ENCODE data around the gene IFI30. TPM values are rescaled to one million over a fixed set of nuclear protein-coding genes. Genes with fewer than 3 reads are reported as not detected.

IFI30 gene
- total and polyA plus RNA-seq, 5 experiments from 2014 or later: 3.3 to 15.3 (median 7.1) TPM

GRCh38 chr19:18176367-18177310, 3.0 kb downstream of the IFI30 start:
- Mint-ChIP-seq H3K27me3 (peaks cover 0 to 2% (median 0%) of the 10 kb centered on the region in 5 donors), H3K36me3 (no peaks in the 10 kb centered on the region), H3K4me1 (peaks cover 3 to 49% (median 15%) of the 10 kb centered on the region in 4 donors), H3K9me3 (no peaks in the 10 kb centered on the region), H3K27ac (peak overlapping the region in 2 of 10 donors; percentile 65 to 68), H3K4me3 (peak overlapping the region in 2 of 10 donors; percentile 5 to 25)
- DNase-seq (no peak), ATAC-seq (no peak)
- POLR2A ChIA-PET: interaction anchor here (0.6 to 1.4 kb wide), 2 partner anchors 146 to 751 kb away, joined by 3 to 4 read pairs; partner anchors contain the start of gene LSM4

DNA sequence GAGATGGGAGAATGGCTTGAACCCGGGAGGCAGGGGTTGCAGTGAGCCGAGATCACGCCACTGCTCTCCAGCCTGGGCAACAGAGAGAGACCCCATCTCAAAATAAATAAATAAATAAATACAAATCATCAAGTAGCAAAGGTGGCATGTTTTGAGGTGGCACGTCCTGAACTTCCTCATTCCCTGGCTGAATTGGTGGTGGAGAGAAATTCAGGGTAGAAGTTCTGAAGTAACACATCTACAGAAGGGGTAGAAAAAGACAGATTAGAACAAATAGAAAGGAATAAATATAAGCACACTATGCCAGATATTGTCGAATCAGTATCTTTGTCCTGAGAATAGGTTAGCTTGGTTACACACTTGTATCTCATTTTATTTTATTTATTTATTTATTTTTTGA, 6.3 kb downstream of the IFI30 start:
- Mint-ChIP-seq H3K36me3 (no peaks in the 10 kb centered on the region), H3K4me1 (peaks cover 0 to 26% (median 3%) of the 10 kb centered on the region in 4 donors), H3K4me3 (no peak overlapping the region), H3K27me3 (peaks cover 0 to 3% (median 0%) of the 10 kb centered on the region in 5 donors), H3K9me3 (no peaks in the 10 kb centered on the region), H3K27ac (no peak overlapping the region)
- ATAC-seq (no peak), DNase-seq (no peak)
- POLR2A ChIA-PET: no interaction called here

DNA sequence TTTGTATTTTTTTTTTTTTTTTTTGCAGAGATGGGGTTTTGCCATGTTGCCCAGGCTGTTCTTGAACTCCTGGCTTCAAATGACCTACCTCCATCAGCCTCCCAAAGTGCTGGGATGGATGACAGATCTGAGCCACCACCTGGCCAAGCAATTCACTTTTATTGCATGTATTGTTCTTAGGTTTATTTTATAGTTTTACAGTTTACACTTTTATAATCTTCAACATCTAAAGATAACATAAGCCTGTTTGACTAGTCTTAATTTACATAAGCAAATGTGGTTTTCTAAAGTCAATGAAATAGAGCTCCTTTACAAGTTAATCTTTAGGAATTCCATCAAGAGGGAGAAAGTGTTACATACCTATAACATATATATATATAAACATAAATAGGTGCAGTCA, 9.9 kb downstream of the IFI30 start:
- Mint-ChIP-seq H3K27me3 (peaks cover 0 to 3% (median 0%) of the 10 kb centered on the region in 5 donors), H3K36me3 (no peaks in the 10 kb centered on the region), H3K4me3 (no peak overlapping the region), H3K27ac (no peak overlapping the region), H3K9me3 (no peaks in the 10 kb centered on the region), H3K4me1 (peaks cover 0 to 10% (median 0%) of the 10 kb centered on the region in 4 donors)
- DNase-seq: no peak
- POLR2A ChIA-PET: no interaction called here
- no peak for ATAC-seq

- no peak for ATAC-seq
- Mint-ChIP-seq H3K27ac (peak overlapping the region in 1 of 10 donors; percentile 73), H3K9me3 (no peaks in the 10 kb centered on the region), H3K36me3 (no peaks in the 10 kb centered on the region), H3K4me3 (no peak overlapping the region), H3K27me3 (peaks cover 0 to 3% (median 0%) of the 10 kb centered on the region in 5 donors), H3K4me1 (peaks cover 0 to 5% (median 0%) of the 10 kb centered on the region in 4 donors)
- DNase-seq: no peak
- POLR2A ChIA-PET: no interaction called here
Measured at GRCh38 chr19:18185538-18185937, 11.9 kb downstream of the IFI30 start.

DNA sequence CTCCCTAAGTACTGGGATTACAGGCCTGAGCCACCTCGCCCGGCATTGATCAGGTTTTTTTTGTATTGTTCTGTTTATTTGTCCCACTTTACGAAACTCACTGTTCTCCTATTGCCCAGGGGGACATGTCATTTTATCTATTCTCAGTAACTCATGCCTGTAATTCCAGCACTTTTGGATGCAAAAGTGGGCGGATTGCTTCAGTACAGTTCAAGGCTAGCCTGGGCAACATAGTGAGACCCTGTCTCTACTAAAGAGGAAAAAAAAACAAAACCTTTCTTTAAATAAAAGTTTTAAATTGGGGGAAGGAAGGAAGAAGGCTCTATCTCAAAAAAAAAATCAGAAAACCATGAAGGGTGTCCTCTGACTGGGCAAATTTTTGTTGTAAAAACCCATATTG, 16.7 kb downstream of the IFI30 start:
- Mint-ChIP-seq H3K4me1 (peaks cover 7 to 28% (median 24%) of the 10 kb centered on the region in 4 donors), H3K27me3 (peaks cover 0 to 4% (median 0%) of the 10 kb centered on the region in 5 donors), H3K4me3 (peak overlapping the region in 1 of 10 donors; percentile 33), H3K27ac (peak overlapping the region in 1 of 10 donors; percentile 79), H3K9me3 (no peaks in the 10 kb centered on the region), H3K36me3 (peaks cover 0 to 3% (median 0%) of the 10 kb centered on the region in 3 donors)
- POLR2A ChIA-PET: interaction anchor here (0.7 to 4.0 kb wide), 5 partner anchors 62 to 263 kb away, joined by 3 to 44 read pairs (median 3); no protein-coding TSS in a partner anchor
- DNase-seq: no peak
- no peak for ATAC-seq

DNA sequence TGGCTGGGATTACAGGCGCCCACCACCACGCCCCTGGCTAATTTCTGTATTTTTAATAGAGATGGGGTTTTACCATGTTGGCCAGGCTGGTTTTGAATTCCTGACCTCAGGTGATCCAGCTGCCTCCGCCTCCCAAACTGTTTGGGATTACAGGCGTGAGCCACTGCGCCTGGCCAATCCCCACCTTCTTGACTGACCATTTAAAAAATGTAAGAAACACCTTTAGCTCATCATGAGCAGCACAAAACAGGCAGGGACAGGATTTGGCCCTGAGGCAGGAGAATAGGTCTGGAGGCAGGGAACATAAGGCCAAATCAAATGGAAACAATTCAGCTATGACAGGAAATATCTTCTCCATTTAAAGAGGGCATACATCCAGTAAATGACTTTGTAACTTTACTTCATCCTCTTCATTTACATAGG, 18.0 kb downstream of the IFI30 start:
- H3K27me3 Mint-ChIP-seq: peaks cover 0 to 4% (median 0%) of the 10 kb centered on the region in 5 donors
- POLR2A ChIA-PET: interaction anchor here (0.6 to 5.2 kb wide), 13 partner anchors 12 to 574 kb away, joined by 3 to 72 read pairs (median 5); partner anchors contain the start of genes IFI30, JUND, LSM4 and RAB3A
- no peaks in the 10 kb centered on the region for H3K9me3 Mint-ChIP-seq
- ATAC-seq (no peak), DNase-seq (no peak)
- H3K4me1 Mint-ChIP-seq: peaks cover 7 to 28% (median 24%) of the 10 kb centered on the region in 4 donors
- H3K36me3 Mint-ChIP-seq: peaks cover 0 to 8% (median 0%) of the 10 kb centered on the region in 3 donors
- peak overlapping the region; percentile 78 to 98 (median 90) for H3K4me3 Mint-ChIP-seq
- peak overlapping the region in 9 of 10 donors; percentile 16 to 99 (median 93) for H3K27ac Mint-ChIP-seq

DNA sequence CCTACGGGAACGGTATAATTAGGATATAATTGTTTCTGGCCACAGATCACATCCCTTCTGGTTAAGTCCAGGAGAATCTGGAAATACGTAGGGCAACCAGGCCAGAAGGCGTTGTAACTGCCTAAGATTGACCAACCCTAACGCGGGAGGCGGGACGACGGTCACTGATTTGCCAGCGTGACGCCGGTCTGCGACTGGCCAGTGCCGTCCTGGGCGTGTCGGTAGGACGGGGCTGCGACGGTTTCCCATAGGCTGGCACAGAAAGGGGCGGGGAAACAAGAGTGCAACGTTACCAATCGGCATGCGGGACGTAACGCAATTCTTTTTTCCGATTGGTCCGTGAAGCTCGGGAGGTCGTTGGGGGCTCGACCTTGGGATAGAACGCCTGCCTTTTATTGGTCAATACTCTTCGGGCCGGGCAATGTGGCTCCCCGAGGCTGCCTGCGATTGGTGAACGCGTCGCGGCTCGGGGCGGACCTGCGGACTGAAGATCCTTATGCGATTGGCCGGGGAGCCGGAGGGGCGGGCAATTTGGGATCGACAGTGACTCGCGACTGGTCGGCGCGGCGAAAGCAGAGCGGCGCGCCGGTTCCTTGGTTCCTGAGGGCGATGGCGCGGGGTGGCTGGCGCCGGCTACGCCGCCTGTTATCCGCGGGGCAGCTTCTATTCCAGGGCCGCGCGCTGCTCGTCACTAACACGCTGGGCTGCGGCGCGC, 19.2 kb downstream of the IFI30 start, which contains the start of gene MPV17L2:
TSS of gene MPV17L2 (plus strand) at position 546 of the 715 bp plus-strand sequence. CDS start at position 610, 64 bp downstream.
- H3K27me3 Mint-ChIP-seq: peaks cover 0 to 4% (median 0%) of the 10 kb centered on the region in 5 donors
- peak within 1 kb of the TSS; percentile 79 to 99 (median 93) for H3K27ac Mint-ChIP-seq
- peak; percentile 94 to 100 (median 98) for DNase-seq
- peaks cover 7 to 28% (median 24%) of the 10 kb centered on the region in 4 donors for H3K4me1 Mint-ChIP-seq
- H3K9me3 Mint-ChIP-seq: no peaks in the 10 kb centered on the region
- POLR2A ChIA-PET: interaction anchor here (0.6 to 5.2 kb wide), 18 partner anchors 11 to 333 kb away, joined by 3 to 72 read pairs (median 5); partner anchors contain the start of genes IFI30, JUND, RAB3A and RPL18A
- H3K36me3 Mint-ChIP-seq: peaks cover 0 to 14% (median 0%) of the 10 kb centered on the region in 3 donors
- peak; percentile 89 for ATAC-seq
- H3K4me3 Mint-ChIP-seq: peak within 1 kb of the TSS; percentile 78 to 98 (median 90)

GRCh38 chr19:18193388-18194180, 20.0 kb downstream of the IFI30 start:
- peaks cover 0 to 4% (median 0%) of the 10 kb centered on the region in 5 donors for H3K27me3 Mint-ChIP-seq
- peaks cover 8 to 28% (median 24%) of the 10 kb centered on the region in 4 donors for H3K4me1 Mint-ChIP-seq
- POLR2A ChIA-PET: interaction anchor here (0.7 to 5.2 kb wide), 12 partner anchors 10 to 334 kb away, joined by 3 to 72 read pairs (median 4); partner anchors contain the start of genes JUND, RAB3A and RPL18A
- DNase-seq (no peak), ATAC-seq (no peak)
- peak overlapping the region; percentile 79 to 99 (median 93) for H3K27ac Mint-ChIP-seq
- no peaks in the 10 kb centered on the region for H3K9me3 Mint-ChIP-seq
- H3K4me3 Mint-ChIP-seq: peak overlapping the region; percentile 78 to 98 (median 90)
- peaks cover 0 to 22% (median 0%) of the 10 kb centered on the region in 3 donors for H3K36me3 Mint-ChIP-seq

GRCh38 chr19:18194181-18194530, 20.5 kb downstream of the IFI30 start:
- ATAC-seq (no peak), DNase-seq (no peak)
- peak overlapping the region; percentile 43 to 98 (median 90) for H3K27ac Mint-ChIP-seq
- POLR2A ChIA-PET: interaction anchor here (0.9 to 5.2 kb wide), 8 partner anchors 9 to 334 kb away, joined by 3 to 72 read pairs (median 4); partner anchors contain the start of genes JUND, RAB3A and RPL18A
- peaks cover 0 to 28% (median 0%) of the 10 kb centered on the region in 3 donors for H3K36me3 Mint-ChIP-seq
- peak overlapping the region; percentile 78 to 98 (median 90) for H3K4me3 Mint-ChIP-seq
- no peaks in the 10 kb centered on the region for H3K9me3 Mint-ChIP-seq
- peaks cover 0 to 4% (median 0%) of the 10 kb centered on the region in 5 donors for H3K27me3 Mint-ChIP-seq
- H3K4me1 Mint-ChIP-seq: peaks cover 10 to 28% (median 24%) of the 10 kb centered on the region in 4 donors

DNA sequence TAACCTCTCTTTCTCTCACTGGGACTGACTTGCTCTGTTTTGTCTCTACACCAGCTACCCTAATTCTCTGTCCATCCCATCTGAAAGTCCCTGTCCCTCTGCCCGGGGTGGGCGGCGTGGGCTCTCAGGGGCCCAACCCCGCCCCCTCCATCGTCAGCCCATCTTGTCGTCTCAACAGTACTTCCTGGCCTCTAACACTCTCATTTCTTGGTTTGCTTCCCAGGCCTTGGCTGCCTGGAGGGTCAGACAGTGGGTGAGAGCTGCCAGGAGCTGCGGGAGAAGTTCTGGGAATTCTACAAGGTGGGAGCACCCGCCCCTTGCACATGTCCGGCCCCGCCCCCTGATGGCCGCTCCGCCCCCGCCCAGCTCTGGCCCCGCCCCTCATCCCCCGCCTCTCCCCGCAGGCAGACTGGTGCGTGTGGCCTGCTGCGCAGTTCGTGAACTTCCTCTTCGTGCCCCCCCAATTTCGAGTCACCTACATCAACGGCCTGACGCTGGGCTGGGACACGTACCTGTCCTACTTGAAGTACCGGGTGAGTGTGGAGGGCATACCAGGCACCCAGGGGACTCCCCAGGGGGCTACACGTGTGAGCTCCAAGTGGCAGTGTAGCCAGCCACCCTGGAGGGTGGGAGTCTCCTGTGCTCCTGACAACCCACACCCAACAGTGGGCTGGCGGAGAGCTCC, 21.1 kb downstream of the IFI30 start:
- peak; percentile 38 to 77 (median 52) for DNase-seq
- Mint-ChIP-seq H3K36me3 (peaks cover 0 to 32% (median 0%) of the 10 kb centered on the region in 3 donors), H3K27ac (peak overlapping the region; percentile 44 to 98 (median 86)), H3K4me3 (peak overlapping the region; percentile 78 to 98 (median 90)), H3K9me3 (no peaks in the 10 kb centered on the region), H3K4me1 (peaks cover 10 to 28% (median 24%) of the 10 kb centered on the region in 4 donors), H3K27me3 (peaks cover 0 to 4% (median 0%) of the 10 kb centered on the region in 5 donors)
- POLR2A ChIA-PET: interaction anchor here (0.6 to 5.2 kb wide), 7 partner anchors 9 to 1359 kb away, joined by 3 to 72 read pairs (median 4); partner anchors contain the start of genes JUND and RAB3A
- no peak for ATAC-seq

DNA sequence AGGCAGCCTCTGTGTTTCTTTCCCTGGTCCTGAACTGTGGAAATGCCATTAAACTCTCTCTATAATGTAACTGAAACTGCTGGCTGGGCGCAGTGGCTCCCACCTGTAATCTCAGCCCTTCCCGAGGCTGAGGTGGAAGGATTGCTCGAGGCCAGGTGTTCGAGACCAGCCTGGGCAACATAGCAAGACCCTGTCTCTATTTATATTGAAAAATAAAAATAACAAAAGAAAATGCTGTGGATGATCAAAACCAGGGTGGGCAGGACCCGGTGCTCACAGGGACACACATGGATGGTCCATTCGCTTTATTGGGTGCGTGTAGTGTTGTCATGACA, 22.9 kb downstream of the IFI30 start:
- ATAC-seq (no peak), DNase-seq (no peak)
- Mint-ChIP-seq H3K4me3 (peak overlapping the region in 3 of 10 donors; percentile 36 to 60 (median 40)), H3K27ac (peak overlapping the region in 7 of 10 donors; percentile 23 to 85 (median 48)), H3K4me1 (peaks cover 10 to 28% (median 25%) of the 10 kb centered on the region in 4 donors), H3K27me3 (peaks cover 0 to 4% (median 0%) of the 10 kb centered on the region in 5 donors), H3K9me3 (no peaks in the 10 kb centered on the region), H3K36me3 (peaks cover 0 to 40% (median 0%) of the 10 kb centered on the region in 3 donors)
- POLR2A ChIA-PET: no interaction called here

Data from naive thymus-derived CD8-positive, alpha-beta T cell (primary cell).